GM19351 (cell line): ENCODE measurements around the gene ADGRA3.
"Not testable (repeated sequence)": the region's sequence is repeated elsewhere in the genome, so short reads cannot be mapped to it uniquely, and the experiment has no call there.

ENCODE experiments used
- ATAC-seq: cut with Tn5 transposase; IDR thresholded peaks from one replicate; pipeline ENCODE4 v1.9.1; 2021; ENCODE audit warnings: mild to moderate bottlenecking, moderate library complexity; ENCODE audit not compliant: unreplicated experiment

The ADGRA3 gene

GRCh38 chr4:22482250-22483127, 33.4 kb downstream of the ADGRA3 start:
- ATAC-seq = no peak

GRCh38 chr4:22480675-22481327, 35.1 kb downstream of the ADGRA3 start:
- ATAC-seq = no peak

- ATAC-seq = no peak
Observed at GRCh38 chr4:22478426-22478825, 37.4 kb downstream of the ADGRA3 start.

GRCh38 chr4:22477813-22478182, 38.1 kb downstream of the ADGRA3 start:
- no peak for ATAC-seq

GRCh38 chr4:22477136-22477812, 38.6 kb downstream of the ADGRA3 start:
- ATAC-seq = no peak

- no peak for ATAC-seq
Observed at GRCh38 chr4:22476011-22476410, 39.9 kb downstream of the ADGRA3 start.

- not testable (repeated sequence) for ATAC-seq
Observed at GRCh38 chr4:22475311-22475646, 40.6 kb downstream of the ADGRA3 start.

- ATAC-seq = no peak
Observed at GRCh38 chr4:22474636-22475310, 41.1 kb downstream of the ADGRA3 start.

GRCh38 chr4:22473268-22473667, 42.6 kb downstream of the ADGRA3 start:
- ATAC-seq = no peak

GRCh38 chr4:22471999-22472461, 43.8 kb downstream of the ADGRA3 start:
- no peak for ATAC-seq

- ATAC-seq = no peak
Observed at GRCh38 chr4:22471419-22471818, 44.4 kb downstream of the ADGRA3 start.

- no peak for ATAC-seq
Observed at GRCh38 chr4:22466581-22466980, 49.3 kb downstream of the ADGRA3 start.

GRCh38 chr4:22465996-22466395, 49.9 kb downstream of the ADGRA3 start:
- no peak for ATAC-seq

GRCh38 chr4:22465349-22465748, 50.5 kb downstream of the ADGRA3 start:
- ATAC-seq = no peak

GRCh38 chr4:22463179-22463578, 52.7 kb downstream of the ADGRA3 start:
- ATAC-seq = no peak

- ATAC-seq = no peak
Observed at GRCh38 chr4:22462688-22463087, 53.2 kb downstream of the ADGRA3 start.

GRCh38 chr4:22460266-22460665, 55.6 kb downstream of the ADGRA3 start:
- no peak for ATAC-seq

GRCh38 chr4:22458098-22458497, 57.8 kb downstream of the ADGRA3 start:
- ATAC-seq = no peak

- no peak for ATAC-seq
Observed at GRCh38 chr4:22457348-22457747, 58.5 kb downstream of the ADGRA3 start.

- ATAC-seq = no peak
Observed at GRCh38 chr4:22456291-22456690, 59.6 kb downstream of the ADGRA3 start.

- no peak for ATAC-seq
Observed at GRCh38 chr4:22454955-22455354, 60.9 kb downstream of the ADGRA3 start.
